Subcutaneous adipose tissue (tissue), 4 donors: ENCODE measurements around the gene FYB1. TPM values are rescaled to one million over a fixed set of nuclear protein-coding genes. Genes with fewer than 3 reads are reported as not detected.

Experiments used
- CTCF ChIP-seq: fragments of 450-650 bp; IDR thresholded peaks from one replicate; pipeline ENCODE4 v1.5.1; 2016; ENCODE audit warnings: low read depth, mild to moderate bottlenecking, control low read depth, antibody characterized with exemption, moderate library complexity
- total RNA-seq, 4 donors: library from RNA; depleted of rRNA; stranded (reverse); fragments of >200 nt; gene quantifications; one replicate each; pipeline ENCODE4 v1.1.0, GENCODE V29; 2016

Gene FYB1
- total RNA-seq, 4 donors from 2014 or later: 7.5 to 80.6 (median 26.7) TPM

- no peak for TF ChIP-seq CTCF
These were observed 1.7 kb downstream of the FYB1 start for GRCh38 chr5:39217365-39218281.

- no peak for TF ChIP-seq CTCF
These were observed 2.7 kb downstream of the FYB1 start for GRCh38 chr5:39216631-39217030.

- TF ChIP-seq CTCF: no peak
These were observed 3.5 kb downstream of the FYB1 start for GRCh38 chr5:39215857-39216256.

- no peak for TF ChIP-seq CTCF
These were observed 4.3 kb downstream of the FYB1 start for GRCh38 chr5:39214912-39215709.

- TF ChIP-seq CTCF: no peak
These were observed 5.7 kb downstream of the FYB1 start for GRCh38 chr5:39213447-39214207.

- no peak for TF ChIP-seq CTCF
These were observed 7.6 kb downstream of the FYB1 start for GRCh38 chr5:39211773-39212172.

GRCh38 chr5:39209924-39210323 lies 9.4 kb downstream of the FYB1 start:
- TF ChIP-seq CTCF: no peak
